Gastrocnemius medialis (tissue), 4 donors: Measurements from ENCODE around the gene ZNF35.

Source experiments
- POLR2A ChIP-seq, 2 donors: fragments of 450-650 bp; IDR thresholded peaks; one replicate each; pipeline ENCODE4 v1.6.1; 2017; ENCODE audit warnings: antibody characterized with exemption in 2 of 2, mild to moderate bottlenecking in 2 of 2, moderate library complexity in 2 of 2
- TF ChIP-seq, protein P1 (sequence below), 5 experiments: fragments of 450-650 bp in 3 of 5; fragments of 200-600 bp in 2 of 5; sonication (generic) in 2 of 5; IDR thresholded peaks in 4 of 5; conservative IDR thresholded peaks in 1 of 5; 1 replicate in 4 of 5; 2 replicates in 1 of 5; pipeline ENCODE4 v1.5.1; 2016 to 2019; ENCODE audit warnings: antibody characterized with exemption in 5 of 5, mild to moderate bottlenecking in 3 of 5, moderate library complexity in 3 of 5

DNA sequence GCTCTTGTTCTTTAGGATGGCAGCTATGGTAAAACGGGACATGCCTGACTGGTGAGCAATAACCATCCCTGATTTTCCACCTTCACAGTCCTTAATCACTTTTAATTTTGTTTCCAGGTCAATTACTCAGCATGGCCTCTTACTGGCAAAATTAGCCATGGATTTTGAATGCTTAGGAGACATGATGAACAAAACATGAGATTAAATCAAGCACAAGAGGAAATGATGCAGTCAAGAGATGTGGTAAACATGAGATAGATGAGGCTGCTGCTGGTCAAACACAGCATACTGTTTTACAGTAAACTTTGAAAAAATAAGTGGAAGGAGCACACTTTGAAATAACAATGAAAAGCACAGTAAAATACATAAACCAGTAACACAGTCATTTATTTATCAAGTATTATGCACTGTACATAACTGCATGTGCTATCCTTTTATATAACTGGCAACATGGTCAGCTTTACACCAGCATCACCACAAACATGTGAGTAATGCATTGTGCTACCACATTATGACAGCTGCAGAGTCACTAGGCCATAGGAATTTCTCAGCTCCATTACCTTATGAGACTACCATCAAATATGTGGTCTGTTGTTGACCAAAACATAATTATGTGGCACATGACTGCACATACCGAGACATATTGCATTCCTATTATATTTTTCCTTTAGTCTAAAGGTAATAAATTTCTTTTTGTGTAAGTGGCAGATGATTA is 33.8 kb downstream of the ZNF35 start:
- TF ChIP-seq POLR2A (IDR thresholded peaks at IDR 0.05) = no peak
- TF ChIP-seq, protein P1, sequence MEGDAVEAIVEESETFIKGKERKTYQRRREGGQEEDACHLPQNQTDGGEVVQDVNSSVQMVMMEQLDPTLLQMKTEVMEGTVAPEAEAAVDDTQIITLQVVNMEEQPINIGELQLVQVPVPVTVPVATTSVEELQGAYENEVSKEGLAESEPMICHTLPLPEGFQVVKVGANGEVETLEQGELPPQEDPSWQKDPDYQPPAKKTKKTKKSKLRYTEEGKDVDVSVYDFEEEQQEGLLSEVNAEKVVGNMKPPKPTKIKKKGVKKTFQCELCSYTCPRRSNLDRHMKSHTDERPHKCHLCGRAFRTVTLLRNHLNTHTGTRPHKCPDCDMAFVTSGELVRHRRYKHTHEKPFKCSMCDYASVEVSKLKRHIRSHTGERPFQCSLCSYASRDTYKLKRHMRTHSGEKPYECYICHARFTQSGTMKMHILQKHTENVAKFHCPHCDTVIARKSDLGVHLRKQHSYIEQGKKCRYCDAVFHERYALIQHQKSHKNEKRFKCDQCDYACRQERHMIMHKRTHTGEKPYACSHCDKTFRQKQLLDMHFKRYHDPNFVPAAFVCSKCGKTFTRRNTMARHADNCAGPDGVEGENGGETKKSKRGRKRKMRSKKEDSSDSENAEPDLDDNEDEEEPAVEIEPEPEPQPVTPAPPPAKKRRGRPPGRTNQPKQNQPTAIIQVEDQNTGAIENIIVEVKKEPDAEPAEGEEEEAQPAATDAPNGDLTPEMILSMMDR (IDR thresholded peaks at IDR 0.05 in 4 of 5, conservative IDR thresholded peaks at IDR 0.05 in 1 of 5) = no peak
